ENCODE measurements around the gene PARD3B. TPM values are rescaled to one million over a fixed set of nuclear protein-coding genes. Genes with fewer than 3 reads are reported as not detected.

PARD3B gene
- total RNA-seq, 1 donor from 2014 or later, result 23.8 TPM

GRCh38 chr2:204796581-204796980 lies 251.3 kb downstream of the PARD3B start:
- Histone ChIP-seq H3K27me3 (ENCODE audit: low read depth) (no peaks in the 10 kb centered on the region), H3K4me3 (no peak overlapping the region), H3K4me1 (no peaks in the 10 kb centered on the region), H3K27ac (no peak overlapping the region), H3K36me3 (no peaks in the 10 kb centered on the region), H3K9me3 (no peaks in the 10 kb centered on the region)
- ATAC-seq, result no peak
- no peak for DNase-seq
- intact Hi-C loops (cut with DNase I), result no loop called here
- TF ChIP-seq, protein P1, sequence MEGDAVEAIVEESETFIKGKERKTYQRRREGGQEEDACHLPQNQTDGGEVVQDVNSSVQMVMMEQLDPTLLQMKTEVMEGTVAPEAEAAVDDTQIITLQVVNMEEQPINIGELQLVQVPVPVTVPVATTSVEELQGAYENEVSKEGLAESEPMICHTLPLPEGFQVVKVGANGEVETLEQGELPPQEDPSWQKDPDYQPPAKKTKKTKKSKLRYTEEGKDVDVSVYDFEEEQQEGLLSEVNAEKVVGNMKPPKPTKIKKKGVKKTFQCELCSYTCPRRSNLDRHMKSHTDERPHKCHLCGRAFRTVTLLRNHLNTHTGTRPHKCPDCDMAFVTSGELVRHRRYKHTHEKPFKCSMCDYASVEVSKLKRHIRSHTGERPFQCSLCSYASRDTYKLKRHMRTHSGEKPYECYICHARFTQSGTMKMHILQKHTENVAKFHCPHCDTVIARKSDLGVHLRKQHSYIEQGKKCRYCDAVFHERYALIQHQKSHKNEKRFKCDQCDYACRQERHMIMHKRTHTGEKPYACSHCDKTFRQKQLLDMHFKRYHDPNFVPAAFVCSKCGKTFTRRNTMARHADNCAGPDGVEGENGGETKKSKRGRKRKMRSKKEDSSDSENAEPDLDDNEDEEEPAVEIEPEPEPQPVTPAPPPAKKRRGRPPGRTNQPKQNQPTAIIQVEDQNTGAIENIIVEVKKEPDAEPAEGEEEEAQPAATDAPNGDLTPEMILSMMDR (IDR thresholded peaks at IDR 0.05), result no peak

- no peak overlapping the region for H3K4me3 ChIP-seq
- no peak overlapping the region for H3K27ac ChIP-seq
- TF ChIP-seq, protein P1 (IDR thresholded peaks at IDR 0.05), result no peak
- H3K36me3 ChIP-seq, result no peaks in the 10 kb centered on the region
- no peaks in the 10 kb centered on the region for H3K4me1 ChIP-seq
- H3K9me3 ChIP-seq, result no peaks in the 10 kb centered on the region
- intact Hi-C loops (cut with DNase I), result no loop called here
- ATAC-seq (no peak), DNase-seq (no peak)
- no peaks in the 10 kb centered on the region for H3K27me3 ChIP-seq (ENCODE audit: low read depth)
Measured at GRCh38 chr2:204799791-204800190, 254.5 kb downstream of the PARD3B start.

DNA sequence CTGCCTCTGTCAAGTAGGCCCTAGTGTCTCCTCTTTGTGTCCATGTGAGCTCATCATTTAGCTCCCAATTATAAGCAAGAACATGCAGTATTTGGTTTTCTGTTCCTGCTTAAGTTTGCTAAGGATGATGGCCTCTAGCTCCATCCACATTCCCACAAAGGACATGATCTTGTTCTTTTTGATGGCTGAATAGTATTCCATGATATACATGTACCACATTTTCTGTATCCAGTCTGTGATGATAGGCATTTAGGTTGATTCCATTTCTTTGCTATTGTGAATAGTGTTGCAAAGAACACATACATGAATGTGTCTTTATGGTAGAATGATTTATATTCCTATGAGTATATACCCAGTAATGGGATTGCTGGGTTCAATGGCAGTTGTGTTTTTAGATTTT lies 263.2 kb downstream of the PARD3B start:
- H3K9me3 ChIP-seq, result peaks cover 21% of the 10 kb centered on the region
- intact Hi-C loops (cut with DNase I), result no loop called here
- no peaks in the 10 kb centered on the region for H3K36me3 ChIP-seq
- no peak overlapping the region for H3K4me3 ChIP-seq
- DNase-seq (no peak), ATAC-seq (no peak)
- no peaks in the 10 kb centered on the region for H3K4me1 ChIP-seq
- no peak overlapping the region for H3K27ac ChIP-seq
- no peaks in the 10 kb centered on the region for H3K27me3 ChIP-seq (ENCODE audit: low read depth)
- TF ChIP-seq, protein P1 (IDR thresholded peaks at IDR 0.05), result no peak

- intact Hi-C loops (cut with DNase I), result no loop called here
- Histone ChIP-seq H3K4me1 (no peaks in the 10 kb centered on the region), H3K4me3 (no peak overlapping the region), H3K36me3 (no peaks in the 10 kb centered on the region), H3K9me3 (no peaks in the 10 kb centered on the region), H3K27me3 (ENCODE audit: low read depth) (no peaks in the 10 kb centered on the region), H3K27ac (no peak overlapping the region)
- no peak for DNase-seq
- no peak for ATAC-seq
- TF ChIP-seq, protein P1 (IDR thresholded peaks at IDR 0.05), result no peak
Measured at GRCh38 chr2:204824751-204825453, 279.6 kb downstream of the PARD3B start.

DNA sequence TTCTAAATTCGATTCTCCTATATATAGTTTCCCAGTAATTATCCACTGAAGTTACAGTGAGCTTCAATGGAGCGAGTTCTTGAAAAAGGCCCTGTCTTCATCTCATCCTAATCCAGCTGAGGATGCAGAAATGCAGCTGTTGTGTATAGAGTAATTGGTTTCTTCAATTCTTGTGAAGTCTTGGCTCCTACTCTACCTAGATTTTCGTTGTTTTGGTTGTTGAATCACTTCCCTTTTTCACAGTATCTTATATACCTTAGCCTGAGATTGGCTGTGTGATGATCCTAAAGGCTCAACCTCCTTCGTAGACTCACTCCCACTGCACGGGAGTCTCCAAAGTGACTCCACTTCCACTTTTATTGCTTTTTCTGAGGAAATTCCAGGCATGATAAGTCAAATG lies 280.4 kb downstream of the PARD3B start:
- Histone ChIP-seq H3K36me3 (no peaks in the 10 kb centered on the region), H3K27me3 (ENCODE audit: low read depth) (no peaks in the 10 kb centered on the region), H3K4me3 (no peak overlapping the region), H3K9me3 (no peaks in the 10 kb centered on the region), H3K27ac (no peak overlapping the region), H3K4me1 (no peaks in the 10 kb centered on the region)
- DNase-seq, result no peak
- ATAC-seq, result no peak
- intact Hi-C loops (cut with DNase I), result no loop called here
- TF ChIP-seq, protein P1 (IDR thresholded peaks at IDR 0.05), result no peak

Data from lower lobe of right lung (tissue), 2 donors.